WTC11 (cell line): ENCODE results near the gene GATAD2A.

Experiments
- ESRRA ChIP-seq: sonication (generic); formaldehyde crosslinking; IDR thresholded peaks from 2 replicates; pipeline ENCODE4 v1.8.1; 2022; ENCODE audit warnings: mild to moderate bottlenecking, missing genetic modification reagents, borderline replicate concordance
- FOXP1 ChIP-seq: sonication (generic); formaldehyde crosslinking; IDR thresholded peaks from 2 replicates; pipeline ENCODE4 v1.8.0; 2022; ENCODE audit warnings: missing genetic modification reagents, mild to moderate bottlenecking, moderate library complexity, borderline replicate concordance
- MXD4 ChIP-seq: fragments of 250-450 bp; sonication (Bioruptor Pico); IDR thresholded peaks from 2 replicates; pipeline ENCODE4 v1.8.0; 2021; ENCODE audit warnings: mild to moderate bottlenecking, moderate library complexity, borderline replicate concordance
- NFYB ChIP-seq: sonication (generic); formaldehyde crosslinking; conservative IDR thresholded peaks from 2 replicates; pipeline ENCODE4 v1.8.0; 2022; ENCODE audit warnings: low read depth, missing genetic modification reagents
- NR2C2 ChIP-seq: sonication (generic); formaldehyde crosslinking; IDR thresholded peaks from 2 replicates; pipeline ENCODE4 v1.8.0; 2022; ENCODE audit warnings: mild to moderate bottlenecking, missing genetic modification reagents
- SP1 ChIP-seq: sonication (generic); formaldehyde crosslinking; conservative IDR thresholded peaks from 2 replicates; pipeline ENCODE4 v1.8.1; 2022; ENCODE audit warnings: missing genetic modification reagents
- ZNF219 ChIP-seq: sonication (generic); formaldehyde crosslinking; IDR thresholded peaks from 2 replicates; pipeline ENCODE4 v1.8.0; 2023; ENCODE audit warnings: missing genetic modification reagents, mild to moderate bottlenecking, borderline replicate concordance
- ZNF416 ChIP-seq: fragments of 250-450 bp; sonication (Bioruptor Pico); IDR thresholded peaks from 2 replicates; pipeline ENCODE4 v1.9.0; 2021; ENCODE audit warnings: mild to moderate bottlenecking, inconsistent platforms
- TF ChIP-seq, protein P1 (sequence below): fragments of 200-600 bp; IDR thresholded peaks from 2 replicates; pipeline ENCODE4 v1.8.0; 2022; ENCODE audit warnings: antibody characterized with exemption
- TF ChIP-seq, protein P2 (sequence below): sonication (generic); formaldehyde crosslinking; IDR thresholded peaks from 2 replicates; pipeline ENCODE4 v1.8.0; 2023; ENCODE audit warnings: missing genetic modification reagents
- TF ChIP-seq, protein P3 (sequence below): sonication (generic); formaldehyde crosslinking; IDR thresholded peaks from 2 replicates; pipeline ENCODE4 v1.8.1; 2023; ENCODE audit warnings: mild to moderate bottlenecking, missing genetic modification reagents
- TF ChIP-seq, protein P4 (sequence below): sonication (generic); formaldehyde crosslinking; IDR thresholded peaks from 2 replicates; pipeline ENCODE4 v1.8.0; 2023; ENCODE audit warnings: missing genetic modification reagents, mild to moderate bottlenecking, borderline replicate concordance

DNA sequence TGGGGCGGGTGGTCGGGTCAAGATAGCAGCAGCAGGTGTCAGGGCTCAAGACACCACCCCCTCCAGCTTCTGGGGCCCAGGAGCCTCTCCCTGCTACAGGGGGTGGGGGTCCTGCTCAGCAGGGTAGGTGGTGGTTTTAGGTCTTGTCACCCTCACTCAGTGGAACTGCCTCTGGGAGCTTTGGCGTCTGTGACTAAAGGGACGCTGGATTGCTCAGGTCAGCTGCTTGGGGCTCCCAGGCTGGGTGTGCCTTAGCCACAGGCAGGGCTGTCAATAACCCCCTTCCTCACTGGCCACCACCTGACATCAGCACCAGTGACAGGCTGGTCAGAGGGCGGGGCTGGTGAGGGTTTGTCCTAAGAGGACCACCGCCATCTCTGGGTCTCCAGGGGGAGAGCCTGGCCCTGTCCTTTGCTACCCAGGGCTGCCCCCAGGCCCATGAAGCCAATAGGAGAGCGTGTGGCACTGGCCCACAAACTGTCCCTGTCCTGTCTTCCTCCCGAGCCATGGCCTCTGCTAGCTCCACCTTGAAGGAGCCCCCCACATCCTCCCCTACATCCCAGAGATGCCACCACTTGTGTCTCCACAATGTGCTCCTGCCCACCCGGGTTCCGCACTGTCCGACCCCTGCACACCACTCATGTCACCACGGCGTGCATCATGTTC, 48.4 kb upstream of the GATAD2A start:
- no peak for TF ChIP-seq NR2C2 (CRISPR knock-in tag)
- TF ChIP-seq, protein P1, sequence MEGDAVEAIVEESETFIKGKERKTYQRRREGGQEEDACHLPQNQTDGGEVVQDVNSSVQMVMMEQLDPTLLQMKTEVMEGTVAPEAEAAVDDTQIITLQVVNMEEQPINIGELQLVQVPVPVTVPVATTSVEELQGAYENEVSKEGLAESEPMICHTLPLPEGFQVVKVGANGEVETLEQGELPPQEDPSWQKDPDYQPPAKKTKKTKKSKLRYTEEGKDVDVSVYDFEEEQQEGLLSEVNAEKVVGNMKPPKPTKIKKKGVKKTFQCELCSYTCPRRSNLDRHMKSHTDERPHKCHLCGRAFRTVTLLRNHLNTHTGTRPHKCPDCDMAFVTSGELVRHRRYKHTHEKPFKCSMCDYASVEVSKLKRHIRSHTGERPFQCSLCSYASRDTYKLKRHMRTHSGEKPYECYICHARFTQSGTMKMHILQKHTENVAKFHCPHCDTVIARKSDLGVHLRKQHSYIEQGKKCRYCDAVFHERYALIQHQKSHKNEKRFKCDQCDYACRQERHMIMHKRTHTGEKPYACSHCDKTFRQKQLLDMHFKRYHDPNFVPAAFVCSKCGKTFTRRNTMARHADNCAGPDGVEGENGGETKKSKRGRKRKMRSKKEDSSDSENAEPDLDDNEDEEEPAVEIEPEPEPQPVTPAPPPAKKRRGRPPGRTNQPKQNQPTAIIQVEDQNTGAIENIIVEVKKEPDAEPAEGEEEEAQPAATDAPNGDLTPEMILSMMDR = no peak
- TF ChIP-seq MXD4 (CRISPR knock-in tag) = no peak
- TF ChIP-seq, protein P2, sequence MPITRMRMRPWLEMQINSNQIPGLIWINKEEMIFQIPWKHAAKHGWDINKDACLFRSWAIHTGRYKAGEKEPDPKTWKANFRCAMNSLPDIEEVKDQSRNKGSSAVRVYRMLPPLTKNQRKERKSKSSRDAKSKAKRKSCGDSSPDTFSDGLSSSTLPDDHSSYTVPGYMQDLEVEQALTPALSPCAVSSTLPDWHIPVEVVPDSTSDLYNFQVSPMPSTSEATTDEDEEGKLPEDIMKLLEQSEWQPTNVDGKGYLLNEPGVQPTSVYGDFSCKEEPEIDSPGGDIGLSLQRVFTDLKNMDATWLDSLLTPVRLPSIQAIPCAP (CRISPR knock-in tag) = no peak
- TF ChIP-seq ESRRA = no peak
- TF ChIP-seq, protein P3, sequence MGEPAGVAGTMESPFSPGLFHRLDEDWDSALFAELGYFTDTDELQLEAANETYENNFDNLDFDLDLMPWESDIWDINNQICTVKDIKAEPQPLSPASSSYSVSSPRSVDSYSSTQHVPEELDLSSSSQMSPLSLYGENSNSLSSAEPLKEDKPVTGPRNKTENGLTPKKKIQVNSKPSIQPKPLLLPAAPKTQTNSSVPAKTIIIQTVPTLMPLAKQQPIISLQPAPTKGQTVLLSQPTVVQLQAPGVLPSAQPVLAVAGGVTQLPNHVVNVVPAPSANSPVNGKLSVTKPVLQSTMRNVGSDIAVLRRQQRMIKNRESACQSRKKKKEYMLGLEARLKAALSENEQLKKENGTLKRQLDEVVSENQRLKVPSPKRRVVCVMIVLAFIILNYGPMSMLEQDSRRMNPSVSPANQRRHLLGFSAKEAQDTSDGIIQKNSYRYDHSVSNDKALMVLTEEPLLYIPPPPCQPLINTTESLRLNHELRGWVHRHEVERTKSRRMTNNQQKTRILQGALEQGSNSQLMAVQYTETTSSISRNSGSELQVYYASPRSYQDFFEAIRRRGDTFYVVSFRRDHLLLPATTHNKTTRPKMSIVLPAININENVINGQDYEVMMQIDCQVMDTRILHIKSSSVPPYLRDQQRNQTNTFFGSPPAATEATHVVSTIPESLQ (CRISPR knock-in tag) = no peak
- TF ChIP-seq ZNF219 (CRISPR knock-in tag) = no peak
- TF ChIP-seq ZNF416 (CRISPR knock-in tag) = no peak
- TF ChIP-seq, protein P4, sequence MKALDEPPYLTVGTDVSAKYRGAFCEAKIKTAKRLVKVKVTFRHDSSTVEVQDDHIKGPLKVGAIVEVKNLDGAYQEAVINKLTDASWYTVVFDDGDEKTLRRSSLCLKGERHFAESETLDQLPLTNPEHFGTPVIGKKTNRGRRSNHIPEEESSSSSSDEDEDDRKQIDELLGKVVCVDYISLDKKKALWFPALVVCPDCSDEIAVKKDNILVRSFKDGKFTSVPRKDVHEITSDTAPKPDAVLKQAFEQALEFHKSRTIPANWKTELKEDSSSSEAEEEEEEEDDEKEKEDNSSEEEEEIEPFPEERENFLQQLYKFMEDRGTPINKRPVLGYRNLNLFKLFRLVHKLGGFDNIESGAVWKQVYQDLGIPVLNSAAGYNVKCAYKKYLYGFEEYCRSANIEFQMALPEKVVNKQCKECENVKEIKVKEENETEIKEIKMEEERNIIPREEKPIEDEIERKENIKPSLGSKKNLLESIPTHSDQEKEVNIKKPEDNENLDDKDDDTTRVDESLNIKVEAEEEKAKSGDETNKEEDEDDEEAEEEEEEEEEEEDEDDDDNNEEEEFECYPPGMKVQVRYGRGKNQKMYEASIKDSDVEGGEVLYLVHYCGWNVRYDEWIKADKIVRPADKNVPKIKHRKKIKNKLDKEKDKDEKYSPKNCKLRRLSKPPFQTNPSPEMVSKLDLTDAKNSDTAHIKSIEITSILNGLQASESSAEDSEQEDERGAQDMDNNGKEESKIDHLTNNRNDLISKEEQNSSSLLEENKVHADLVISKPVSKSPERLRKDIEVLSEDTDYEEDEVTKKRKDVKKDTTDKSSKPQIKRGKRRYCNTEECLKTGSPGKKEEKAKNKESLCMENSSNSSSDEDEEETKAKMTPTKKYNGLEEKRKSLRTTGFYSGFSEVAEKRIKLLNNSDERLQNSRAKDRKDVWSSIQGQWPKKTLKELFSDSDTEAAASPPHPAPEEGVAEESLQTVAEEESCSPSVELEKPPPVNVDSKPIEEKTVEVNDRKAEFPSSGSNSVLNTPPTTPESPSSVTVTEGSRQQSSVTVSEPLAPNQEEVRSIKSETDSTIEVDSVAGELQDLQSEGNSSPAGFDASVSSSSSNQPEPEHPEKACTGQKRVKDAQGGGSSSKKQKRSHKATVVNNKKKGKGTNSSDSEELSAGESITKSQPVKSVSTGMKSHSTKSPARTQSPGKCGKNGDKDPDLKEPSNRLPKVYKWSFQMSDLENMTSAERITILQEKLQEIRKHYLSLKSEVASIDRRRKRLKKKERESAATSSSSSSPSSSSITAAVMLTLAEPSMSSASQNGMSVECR (CRISPR knock-in tag) = no peak
- TF ChIP-seq NFYB (CRISPR knock-in tag) = no peak
- TF ChIP-seq FOXP1 = no peak
- no peak for TF ChIP-seq SP1 (CRISPR knock-in tag)
